Stomach (tissue), 9 donors: ENCODE results near the gene CTNNA3. TPM values are rescaled to one million over a fixed set of nuclear protein-coding genes. Genes with fewer than 3 reads are reported as not detected.
A peak's percentile ranks its signal among the peaks of the same experiment; 100 is the strongest.

Experiments
- DNase-seq, 2 donors: peaks; one replicate each; pipeline versions ENCODE4 v3.0.0 to v3.0.0-alpha.2; 2013 to 2019
- H3K27ac ChIP-seq, 5 donors: fragments of 200-600 bp in 4 of 5; sonication (generic) in 4 of 5; one replicate each; pipeline ENCODE4 v1.5.1; 2013 to 2019; ENCODE audit warnings: mild to moderate bottlenecking in 1 of 5, moderate library complexity in 1 of 5
- H3K27me3 ChIP-seq, 3 donors: fragments of 200-600 bp; sonication (generic); one replicate each; pipeline ENCODE4 v1.5.1; 2017 to 2019; ENCODE audit warnings: mixed run types in 1 of 3
- H3K36me3 ChIP-seq, 4 donors: fragments of 200-600 bp; sonication (generic); 1 replicate in 3 of 4; 2 replicates in 1 of 4; pipeline ENCODE4 v1.5.1; 2016 to 2019
- H3K4me1 ChIP-seq, 4 donors: fragments of 200-600 bp; sonication (generic); one replicate each; pipeline ENCODE4 v1.5.1; 2016 to 2019
- H3K4me3 ChIP-seq, 4 donors: fragments of 200-600 bp; sonication (generic) in 3 of 4; one replicate each; pipeline ENCODE4 v1.5.1; 2016 to 2019; ENCODE audit warnings: mild to moderate bottlenecking in 1 of 4
- H3K9me3 ChIP-seq, 4 donors: fragments of 200-600 bp; sonication (generic); one replicate each; pipeline ENCODE4 v1.5.1; 2016 to 2019
- EP300 ChIP-seq: sonication (generic); formaldehyde crosslinking; IDR thresholded peaks from one replicate; pipeline ENCODE4 v1.6.1; 2017; ENCODE audit warnings: antibody characterized with exemption
- POLR2A ChIP-seq, 4 donors: fragments of 450-650 bp; IDR thresholded peaks; one replicate each; pipeline ENCODE4 v1.6.1; 2016; ENCODE audit warnings: antibody characterized with exemption in 4 of 4, control low read depth in 2 of 4, mild to moderate bottlenecking in 1 of 4, moderate library complexity in 1 of 4
- POLR2AphosphoS5 ChIP-seq, 3 donors: sonication (generic); formaldehyde crosslinking; IDR thresholded peaks; one replicate each; pipeline ENCODE4 v1.6.1; 2016; ENCODE audit warnings: antibody characterized with exemption in 3 of 3
- WGBS, 5 donors: extraction: QIAGEN DNeasy Blood & Tissue Kit in 3 of 5; methylation state at CpG; one replicate each; pipeline versions ENCODE4 v1.1.5 to v1.1.7; 2013 to 2018; 5-methylcytosine and 5-hydroxymethylcytosine counted together
- intact Hi-C: fragments of 100-400 bp; cut with DNase I; formaldehyde crosslinking; loops from one replicate; pipeline ENCODE4 v1.15.1; 2023; ENCODE audit warnings: low total_unique reads
- polyA plus RNA-seq, 3 donors: library from polyadenylated mRNA; stranded (reverse); fragments of 200-250 nt; gene quantifications; one replicate each; pipeline ENCODE4 v1.2.3, GENCODE V29; 2013
- total RNA-seq, 5 donors: library from RNA; depleted of rRNA; stranded (reverse); fragments of >200 nt; gene quantifications; one replicate each; pipeline versions ENCODE4 v1.1.0 to v1.2.3, GENCODE V29; 2014 to 2016
- TF ChIP-seq, protein P1 (sequence below), 7 experiments: fragments of 450-650 bp in 4 of 7; fragments of 200-600 bp in 3 of 7; sonication (generic) in 3 of 7; IDR thresholded peaks; one replicate each; pipeline ENCODE4 v1.5.1; 2016 to 2019; ENCODE audit warnings: antibody characterized with exemption in 7 of 7, control low read depth in 2 of 7, mild to moderate bottlenecking in 1 of 7
- donor health status: healthy with polysubstance abuse.
- donor health status: Bipolar disorder and iron deficiency.
- donor health status: healthy.

Gene CTNNA3
- total and polyA plus RNA-seq, 8 donors = 0.14 to 46.1 (median 12.9) TPM; not detected in 2

DNA sequence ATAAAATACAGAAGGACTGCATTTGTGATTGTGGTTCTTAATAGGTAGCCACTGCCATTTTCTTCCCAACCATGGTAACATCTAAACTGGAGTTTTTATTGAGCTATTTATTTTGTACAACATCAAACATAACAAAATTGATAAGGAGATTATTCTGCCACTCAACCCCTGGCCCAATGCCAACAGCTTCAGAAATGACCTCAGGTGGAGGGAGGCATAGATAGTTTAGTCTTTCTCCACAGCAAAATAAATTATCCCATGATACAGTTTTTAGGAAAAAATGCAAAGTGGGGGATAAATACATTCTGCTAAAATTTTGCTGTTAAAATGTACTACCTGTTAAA lies 712.5 kb downstream of the CTNNA3 start:
- intact Hi-C loops = no loop called here

DNA sequence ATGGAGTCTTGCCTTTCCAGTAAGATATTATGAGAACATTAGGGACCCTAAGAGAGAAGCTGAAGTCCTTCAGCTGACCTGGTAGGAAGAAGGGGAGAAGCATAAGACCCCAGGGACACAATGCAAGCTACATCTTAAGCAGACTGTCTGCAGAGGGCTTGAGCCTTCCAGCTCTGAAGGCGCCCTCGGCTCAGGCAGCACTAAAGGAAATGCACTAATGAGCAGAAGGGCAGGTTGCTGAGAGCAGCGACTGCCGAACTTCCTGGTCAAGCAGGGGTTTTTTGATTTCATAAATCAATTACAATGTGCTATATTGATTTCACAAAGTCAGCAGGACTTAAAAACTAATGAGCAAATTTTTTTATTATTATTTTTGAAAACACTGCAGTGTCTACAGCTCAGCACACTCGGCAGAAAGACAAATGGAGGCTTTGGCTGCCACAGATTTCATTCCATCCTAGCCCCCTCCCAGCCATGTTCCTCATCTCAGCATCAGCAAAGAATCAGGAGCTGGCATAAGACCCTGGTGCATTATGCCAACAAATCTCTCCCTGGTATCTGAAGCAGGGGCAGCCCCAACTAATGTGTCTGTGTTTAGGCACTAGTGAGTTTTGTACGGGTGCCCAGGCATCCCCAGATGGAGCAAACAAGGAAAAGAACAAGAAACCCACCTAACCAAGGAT lies 713.1 kb downstream of the CTNNA3 start:
- DNase-seq = peak in 1 of 2 donors; percentile 32
- no peak overlapping the region for H3K4me3 ChIP-seq
- no peaks in the 10 kb centered on the region for H3K27me3 ChIP-seq
- no peaks in the 10 kb centered on the region for H3K9me3 ChIP-seq
- TF ChIP-seq, protein P1, sequence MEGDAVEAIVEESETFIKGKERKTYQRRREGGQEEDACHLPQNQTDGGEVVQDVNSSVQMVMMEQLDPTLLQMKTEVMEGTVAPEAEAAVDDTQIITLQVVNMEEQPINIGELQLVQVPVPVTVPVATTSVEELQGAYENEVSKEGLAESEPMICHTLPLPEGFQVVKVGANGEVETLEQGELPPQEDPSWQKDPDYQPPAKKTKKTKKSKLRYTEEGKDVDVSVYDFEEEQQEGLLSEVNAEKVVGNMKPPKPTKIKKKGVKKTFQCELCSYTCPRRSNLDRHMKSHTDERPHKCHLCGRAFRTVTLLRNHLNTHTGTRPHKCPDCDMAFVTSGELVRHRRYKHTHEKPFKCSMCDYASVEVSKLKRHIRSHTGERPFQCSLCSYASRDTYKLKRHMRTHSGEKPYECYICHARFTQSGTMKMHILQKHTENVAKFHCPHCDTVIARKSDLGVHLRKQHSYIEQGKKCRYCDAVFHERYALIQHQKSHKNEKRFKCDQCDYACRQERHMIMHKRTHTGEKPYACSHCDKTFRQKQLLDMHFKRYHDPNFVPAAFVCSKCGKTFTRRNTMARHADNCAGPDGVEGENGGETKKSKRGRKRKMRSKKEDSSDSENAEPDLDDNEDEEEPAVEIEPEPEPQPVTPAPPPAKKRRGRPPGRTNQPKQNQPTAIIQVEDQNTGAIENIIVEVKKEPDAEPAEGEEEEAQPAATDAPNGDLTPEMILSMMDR (IDR thresholded peaks at IDR 0.05) = no peak
- TF ChIP-seq POLR2A (IDR thresholded peaks at IDR 0.05) (no peak), POLR2AphosphoS5 (IDR thresholded peaks at IDR 0.05) (no peak)
- H3K4me1 ChIP-seq = peaks cover 0 to 7% (median 3%) of the 10 kb centered on the region in 4 donors
- no peak overlapping the region for H3K27ac ChIP-seq
- 20 to 36% (median 32%) methylated on average over 6 of the region's 6 CpGs for WGBS, 5 donors
- no peaks in the 10 kb centered on the region for H3K36me3 ChIP-seq
- intact Hi-C loops = no loop called here

More for the DNA sequence above, 712.5 kb downstream of the CTNNA3 start:
- no peak overlapping the region for H3K4me3 ChIP-seq
- H3K9me3 ChIP-seq = no peaks in the 10 kb centered on the region
- H3K27ac ChIP-seq = no peak overlapping the region
- H3K27me3 ChIP-seq = no peaks in the 10 kb centered on the region
- DNase-seq = peak; percentile 30 to 56
- TF ChIP-seq POLR2A (IDR thresholded peaks at IDR 0.05) = no peak
- TF ChIP-seq, protein P1 (IDR thresholded peaks at IDR 0.05) = no peak
- TF ChIP-seq POLR2AphosphoS5 (IDR thresholded peaks at IDR 0.05) = no peak
- TF ChIP-seq EP300 = no peak
- H3K4me1 ChIP-seq = peaks cover 0 to 7% (median 3%) of the 10 kb centered on the region in 4 donors
- H3K36me3 ChIP-seq = no peaks in the 10 kb centered on the region

- no peak overlapping the region for H3K27ac ChIP-seq
- DNase-seq = no peak
- H3K9me3 ChIP-seq = no peaks in the 10 kb centered on the region
- H3K4me1 ChIP-seq = peaks cover 0 to 7% (median 3%) of the 10 kb centered on the region in 4 donors
- intact Hi-C loops = no loop called here
- no peak for TF ChIP-seq POLR2A (IDR thresholded peaks at IDR 0.05)
- TF ChIP-seq, protein P1 (IDR thresholded peaks at IDR 0.05) = no peak
- TF ChIP-seq POLR2AphosphoS5 (IDR thresholded peaks at IDR 0.05) = no peak
- no peak for TF ChIP-seq EP300
- H3K36me3 ChIP-seq = no peaks in the 10 kb centered on the region
- 83 to 97% (median 85%) methylated on average over 1 of the region's 1 CpG for WGBS, 5 donors
- no peak overlapping the region for H3K4me3 ChIP-seq
- H3K27me3 ChIP-seq = no peaks in the 10 kb centered on the region
Observed at GRCh38 chr10:66982053-66982420, 714.0 kb downstream of the CTNNA3 start.

- WGBS, 5 donors = 80 to 87% (median 85%) methylated on average over 3 of the region's 3 CpGs
- no peak for DNase-seq
- Histone ChIP-seq H3K27ac (no peak overlapping the region), H3K4me3 (no peak overlapping the region), H3K4me1 (peaks cover 0 to 7% (median 3%) of the 10 kb centered on the region in 4 donors), H3K27me3 (no peaks in the 10 kb centered on the region), H3K9me3 (no peaks in the 10 kb centered on the region), H3K36me3 (no peaks in the 10 kb centered on the region)
- no peak for TF ChIP-seq POLR2A (IDR thresholded peaks at IDR 0.05)
- TF ChIP-seq, protein P1 (IDR thresholded peaks at IDR 0.05) = no peak
- TF ChIP-seq EP300 = no peak
- no peak for TF ChIP-seq POLR2AphosphoS5 (IDR thresholded peaks at IDR 0.05)
- intact Hi-C loops = no loop called here
Observed at GRCh38 chr10:66981361-66982052, 714.5 kb downstream of the CTNNA3 start.
